Mammary epithelial cell (primary cell): ENCODE measurements around the gene STAT3.

Source experiments
- CTCF ChIP-seq, 2 donors: IDR thresholded peaks in 1 of 2; conservative IDR thresholded peaks in 1 of 2; 2 replicates each; pipeline ENCODE4 v1.5.1; 2011 to 2012; ENCODE audit warnings: inconsistent platforms in 2 of 2, low read length in 2 of 2, mild to moderate bottlenecking in 2 of 2, control low read depth in 1 of 2, low read depth in 1 of 2; ENCODE audit not compliant: insufficient read depth in 1 of 2; ENCODE audit errors: extremely low read depth in 1 of 2
- EZH2 ChIP-seq: IDR thresholded peaks from 2 replicates; pipeline ENCODE4 v1.6.1; 2012; ENCODE audit warnings: low read length, inconsistent platforms, borderline replicate concordance

GRCh38 chr17:42279776-42280630 is 108.2 kb downstream of the STAT3 start:
- TF ChIP-seq CTCF (conservative IDR thresholded peaks at IDR 0.05 in 1 of 2, IDR thresholded peaks at IDR 0.05 in 1 of 2; ENCODE audit: extremely low read depth in 1 of 2, insufficient read depth in 1 of 2, low read depth in 1 of 2, low read length in 2 of 2) (no peak), EZH2 (no peak)
